Endothelial cell (in vitro differentiated cells): ENCODE results near the gene CCDC137. TPM values are rescaled to one million over a fixed set of nuclear protein-coding genes. Genes with fewer than 3 reads are reported as not detected.

Source experiments
- DNase-seq: peaks from one replicate; pipeline ENCODE4 v3.0.0; 2021; ENCODE audit warnings: low spot score
- H3K27ac Mint-ChIP-seq: one replicate; pipeline ENCODE4 v1.8.0; 2021; ENCODE audit warnings: mixed read lengths, inconsistent platforms; ENCODE audit not compliant: unreplicated experiment
- H3K27me3 Mint-ChIP-seq: one replicate; pipeline ENCODE4 v1.8.0; 2021; ENCODE audit warnings: mild to moderate bottlenecking, moderate library complexity, mixed read lengths, inconsistent platforms; ENCODE audit not compliant: unreplicated experiment
- H3K36me3 Mint-ChIP-seq: one replicate; pipeline ENCODE4 v1.8.0; 2021; ENCODE audit warnings: mild to moderate bottlenecking, low read depth, mixed read lengths, inconsistent platforms; ENCODE audit not compliant: unreplicated experiment
- H3K4me1 Mint-ChIP-seq: one replicate; pipeline ENCODE4 v1.8.0; 2021; ENCODE audit warnings: mild to moderate bottlenecking, mixed read lengths, inconsistent platforms; ENCODE audit not compliant: unreplicated experiment
- H3K4me3 Mint-ChIP-seq: one replicate; pipeline ENCODE4 v1.8.0; 2021; ENCODE audit warnings: mild to moderate bottlenecking, mixed read lengths, inconsistent platforms; ENCODE audit not compliant: unreplicated experiment
- H3K9me3 Mint-ChIP-seq: one replicate; pipeline ENCODE4 v1.8.0; 2021; ENCODE audit warnings: mixed read lengths, inconsistent platforms; ENCODE audit not compliant: unreplicated experiment
- total RNA-seq: library from RNA; stranded (reverse); fragmentation: NEBNext Ultra II Directional; extraction: Animal tissue kit (Norgen Biotek cat#: 25700); gene quantifications from one replicate; pipeline ENCODE4 v1.2.1, GENCODE V29; 2021; ENCODE audit not compliant: unreplicated experiment
- TF ChIP-seq, protein P1 (sequence below): fragments of 200-600 bp; sonication (generic); IDR thresholded peaks from one replicate; pipeline ENCODE4 v1.5.0; 2021; ENCODE audit warnings: antibody characterized with exemption; ENCODE audit not compliant: unreplicated experiment

Gene CCDC137
- total RNA-seq, 1 donor from 2014 or later, result 31.8 TPM

DNA sequence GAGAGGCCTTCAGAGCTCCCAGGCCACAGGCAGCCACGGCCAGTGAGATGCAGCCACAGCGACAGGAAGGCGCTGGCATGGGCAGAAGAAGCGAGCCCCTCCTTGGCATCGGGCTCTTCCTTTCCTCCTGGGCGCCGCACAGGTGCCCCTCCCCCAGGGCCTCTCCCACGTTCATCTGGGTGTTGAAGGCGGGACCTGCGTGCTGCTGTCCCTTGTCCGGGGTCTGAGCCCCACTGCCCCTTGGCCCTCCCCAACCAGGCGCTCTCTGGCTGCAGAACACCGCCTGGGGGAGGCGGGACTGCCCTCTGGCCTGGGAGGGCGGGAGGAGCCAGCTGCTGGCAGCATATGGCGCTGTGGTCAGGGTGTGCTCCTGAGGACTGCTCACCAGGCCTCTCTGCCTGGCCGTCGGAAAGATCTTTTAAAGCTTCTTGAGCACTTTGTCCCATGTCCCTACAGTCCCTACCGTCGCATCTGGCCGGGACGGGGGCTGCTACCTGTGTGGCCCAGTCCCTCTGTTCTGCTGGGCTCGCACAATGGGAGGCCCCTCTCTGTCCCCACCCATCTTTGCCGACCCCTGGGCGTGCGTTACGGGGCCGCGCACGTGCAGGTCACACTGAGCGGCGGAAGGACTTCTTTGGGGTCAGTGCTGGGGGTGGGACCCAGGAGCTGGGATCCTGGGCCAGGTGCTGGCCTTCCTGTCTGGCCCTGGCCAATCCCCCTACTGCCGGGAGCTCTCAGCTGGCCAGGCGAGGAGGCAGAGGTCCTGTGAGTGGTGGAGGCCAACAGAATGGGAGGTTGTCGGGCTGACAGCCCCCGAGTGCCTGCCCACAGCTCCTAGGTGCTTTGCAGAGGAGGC is 47.2 kb downstream of the CCDC137 start:
- H3K36me3 Mint-ChIP-seq, result peaks cover 3% of the 10 kb centered on the region
- no peaks in the 10 kb centered on the region for H3K9me3 Mint-ChIP-seq
- no peak overlapping the region for H3K4me3 Mint-ChIP-seq
- TF ChIP-seq, protein P1, sequence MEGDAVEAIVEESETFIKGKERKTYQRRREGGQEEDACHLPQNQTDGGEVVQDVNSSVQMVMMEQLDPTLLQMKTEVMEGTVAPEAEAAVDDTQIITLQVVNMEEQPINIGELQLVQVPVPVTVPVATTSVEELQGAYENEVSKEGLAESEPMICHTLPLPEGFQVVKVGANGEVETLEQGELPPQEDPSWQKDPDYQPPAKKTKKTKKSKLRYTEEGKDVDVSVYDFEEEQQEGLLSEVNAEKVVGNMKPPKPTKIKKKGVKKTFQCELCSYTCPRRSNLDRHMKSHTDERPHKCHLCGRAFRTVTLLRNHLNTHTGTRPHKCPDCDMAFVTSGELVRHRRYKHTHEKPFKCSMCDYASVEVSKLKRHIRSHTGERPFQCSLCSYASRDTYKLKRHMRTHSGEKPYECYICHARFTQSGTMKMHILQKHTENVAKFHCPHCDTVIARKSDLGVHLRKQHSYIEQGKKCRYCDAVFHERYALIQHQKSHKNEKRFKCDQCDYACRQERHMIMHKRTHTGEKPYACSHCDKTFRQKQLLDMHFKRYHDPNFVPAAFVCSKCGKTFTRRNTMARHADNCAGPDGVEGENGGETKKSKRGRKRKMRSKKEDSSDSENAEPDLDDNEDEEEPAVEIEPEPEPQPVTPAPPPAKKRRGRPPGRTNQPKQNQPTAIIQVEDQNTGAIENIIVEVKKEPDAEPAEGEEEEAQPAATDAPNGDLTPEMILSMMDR, result no peak
- H3K27ac Mint-ChIP-seq, result no peak overlapping the region
- peaks cover 8% of the 10 kb centered on the region for H3K27me3 Mint-ChIP-seq
- no peak for DNase-seq
- H3K4me1 Mint-ChIP-seq, result peaks cover 17% of the 10 kb centered on the region

DNA sequence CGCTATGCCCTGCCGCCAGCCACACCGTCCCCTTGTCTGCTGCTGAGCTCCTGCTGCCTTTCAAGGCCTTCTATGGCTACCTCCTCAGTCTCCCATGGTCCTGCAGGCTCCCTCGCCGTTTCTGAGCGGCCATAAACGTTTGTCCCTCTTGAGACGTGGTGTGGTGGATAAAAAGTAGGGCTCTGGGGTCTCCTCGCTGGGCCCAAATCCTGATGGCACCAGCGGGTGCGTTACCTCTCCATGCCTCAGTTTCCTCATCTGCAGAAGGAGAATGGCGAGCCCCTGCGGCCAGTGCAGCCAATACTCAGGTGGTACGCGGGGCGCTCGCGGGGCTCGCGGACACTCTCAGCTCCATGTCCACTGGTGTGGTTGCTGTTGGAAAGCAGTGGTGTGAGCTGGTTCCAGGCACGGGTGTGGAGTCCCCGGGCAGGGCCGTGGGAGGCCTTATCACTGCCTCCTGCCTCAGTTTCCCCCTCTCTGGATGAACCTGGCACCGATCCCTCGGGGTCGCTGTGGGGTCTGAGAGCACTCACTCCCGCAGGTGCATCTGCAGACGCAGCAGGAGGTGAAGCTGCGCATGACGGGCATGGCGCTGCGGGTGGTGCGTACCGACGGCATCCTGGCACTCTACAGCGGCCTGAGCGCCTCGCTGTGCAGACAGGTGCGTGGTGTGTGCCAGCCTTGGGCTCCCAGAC is 48.0 kb downstream of the CCDC137 start:
- H3K4me3 Mint-ChIP-seq, result no peak overlapping the region
- TF ChIP-seq, protein P1, result no peak
- peaks cover 8% of the 10 kb centered on the region for H3K27me3 Mint-ChIP-seq
- no peak overlapping the region for H3K27ac Mint-ChIP-seq
- H3K36me3 Mint-ChIP-seq, result no peaks in the 10 kb centered on the region
- no peak for DNase-seq
- no peaks in the 10 kb centered on the region for H3K9me3 Mint-ChIP-seq
- peaks cover 13% of the 10 kb centered on the region for H3K4me1 Mint-ChIP-seq

DNA sequence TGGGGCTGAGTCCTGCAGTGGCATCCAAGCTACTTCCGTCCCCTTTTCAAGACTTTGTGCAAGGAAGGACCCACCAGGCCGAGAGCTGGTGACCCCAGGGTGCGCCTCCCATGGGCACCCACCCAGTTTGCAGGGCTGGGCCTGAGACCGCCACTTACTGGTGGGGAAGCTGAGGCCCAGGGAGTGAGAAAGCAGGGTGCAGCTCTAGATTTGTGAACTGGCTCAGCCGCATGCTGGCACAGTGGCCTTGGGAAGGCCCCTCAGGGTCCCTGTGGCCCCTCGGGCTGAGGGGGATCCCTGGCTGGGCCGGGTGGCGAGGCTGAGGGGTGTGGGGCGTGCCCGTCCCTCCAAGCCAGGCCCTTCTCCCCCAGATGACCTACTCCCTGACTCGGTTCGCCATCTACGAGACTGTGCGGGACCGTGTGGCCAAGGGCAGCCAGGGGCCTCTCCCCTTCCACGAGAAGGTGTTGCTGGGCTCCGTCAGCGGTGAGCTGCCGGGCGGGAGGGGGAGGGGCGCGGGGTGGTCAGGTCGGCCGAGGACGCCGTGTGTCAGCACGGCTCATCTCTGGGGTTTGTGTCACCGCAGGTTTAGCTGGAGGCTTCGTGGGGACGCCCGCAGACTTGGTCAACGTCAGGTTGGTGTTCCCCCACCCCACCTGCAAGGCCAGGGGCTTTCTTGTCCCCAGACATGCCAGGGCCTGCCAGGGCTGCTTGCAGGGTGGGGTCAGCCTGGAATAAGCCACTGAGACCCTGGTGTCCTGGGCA is 48.8 kb downstream of the CCDC137 start:
- Mint-ChIP-seq H3K36me3 (no peaks in the 10 kb centered on the region), H3K4me3 (no peak overlapping the region), H3K27ac (no peak overlapping the region)

DNA sequence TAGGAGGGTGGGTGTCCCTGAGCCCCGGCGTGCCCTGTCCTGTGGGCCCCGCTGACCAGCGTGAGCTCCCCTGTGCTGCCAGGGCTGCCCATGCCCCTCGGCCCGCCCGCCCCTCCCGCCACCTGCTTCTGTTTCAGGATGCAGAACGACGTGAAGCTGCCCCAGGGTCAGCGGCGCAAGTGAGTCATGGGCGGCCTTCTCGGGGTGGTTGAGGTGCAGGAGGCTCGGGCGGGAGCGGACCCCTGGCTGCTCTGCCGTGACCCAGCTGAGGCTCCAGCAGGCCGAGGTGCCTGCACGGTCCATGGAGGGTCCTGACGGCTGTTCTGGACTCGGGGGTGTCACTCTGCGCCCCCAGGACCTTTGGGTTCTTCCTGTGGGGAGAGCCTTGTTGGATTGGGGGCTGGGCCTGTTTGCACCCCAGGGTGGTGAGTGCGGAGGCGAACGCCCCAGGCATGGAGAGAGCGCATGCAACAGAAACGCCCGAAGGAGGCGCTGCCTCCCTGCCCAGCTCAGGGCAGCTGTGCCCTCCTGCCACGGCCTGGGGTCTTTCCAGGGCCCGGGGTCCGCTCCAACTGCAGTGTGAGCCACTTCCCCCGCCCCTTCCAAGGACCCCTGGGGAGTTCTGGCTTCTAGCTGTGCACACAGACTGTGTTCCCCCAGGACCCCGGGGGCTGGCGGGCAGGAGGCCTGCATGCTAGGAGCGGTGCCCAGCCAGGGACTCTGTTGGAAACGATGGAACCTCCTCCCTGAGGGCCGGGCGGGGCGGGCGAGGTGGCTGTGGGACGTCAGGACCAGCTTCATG is 49.5 kb downstream of the CCDC137 start:
- peaks cover 4% of the 10 kb centered on the region for H3K4me1 Mint-ChIP-seq
- TF ChIP-seq, protein P1, result no peak
- no peak overlapping the region for H3K27ac Mint-ChIP-seq
- H3K9me3 Mint-ChIP-seq, result no peaks in the 10 kb centered on the region
- no peak for DNase-seq
- peaks cover 5% of the 10 kb centered on the region for H3K27me3 Mint-ChIP-seq
- H3K4me3 Mint-ChIP-seq, result no peak overlapping the region
- no peaks in the 10 kb centered on the region for H3K36me3 Mint-ChIP-seq

More for the DNA sequence above, 48.8 kb downstream of the CCDC137 start:
- Mint-ChIP-seq H3K4me1 (peaks cover 9% of the 10 kb centered on the region), H3K27me3 (peaks cover 8% of the 10 kb centered on the region), H3K9me3 (no peaks in the 10 kb centered on the region)
- no peak for DNase-seq
- TF ChIP-seq, protein P1, result no peak
